ENCODE data around the gene SRGAP1.
"Not testable (repeated sequence)": the region's sequence is repeated elsewhere in the genome, so short reads cannot be mapped to it uniquely, and the experiment has no call there.

Gene SRGAP1

GRCh38 chr12:64109706-64110105, 265.2 kb downstream of the SRGAP1 start:
- DNase-seq = no peak
- in situ Hi-C loops (cut with MboI; ENCODE audit: low pct_unique_long_range_greater_than_20kb, low sequenced_read_pairs) = no loop called here

GRCh38 chr12:64110864-64111263, 266.4 kb downstream of the SRGAP1 start:
- no peak for DNase-seq
- in situ Hi-C loops (cut with MboI; ENCODE audit: low pct_unique_long_range_greater_than_20kb, low sequenced_read_pairs) = no loop called here

GRCh38 chr12:64116969-64117368, 272.5 kb downstream of the SRGAP1 start:
- in situ Hi-C loops (cut with MboI; ENCODE audit: low pct_unique_long_range_greater_than_20kb, low sequenced_read_pairs) = no loop called here
- no peak for DNase-seq

- in situ Hi-C loops (cut with MboI; ENCODE audit: low pct_unique_long_range_greater_than_20kb, low sequenced_read_pairs) = no loop called here
- no peak for DNase-seq
Measured at GRCh38 chr12:64120568-64120967, 276.1 kb downstream of the SRGAP1 start.

- in situ Hi-C loops (cut with MboI; ENCODE audit: low pct_unique_long_range_greater_than_20kb, low sequenced_read_pairs); DNase-seq: not testable (repeated sequence)
Measured at GRCh38 chr12:64121086-64121485, 276.6 kb downstream of the SRGAP1 start.

- DNase-seq = no peak
- in situ Hi-C loops (cut with MboI; ENCODE audit: low pct_unique_long_range_greater_than_20kb, low sequenced_read_pairs) = no loop called here
Measured at GRCh38 chr12:64122154-64122553, 277.7 kb downstream of the SRGAP1 start.

- in situ Hi-C loops (cut with MboI; ENCODE audit: low pct_unique_long_range_greater_than_20kb, low sequenced_read_pairs) = no loop called here
- no peak for DNase-seq
Measured at GRCh38 chr12:64122995-64123394, 278.5 kb downstream of the SRGAP1 start.

GRCh38 chr12:64123448-64123847, 278.9 kb downstream of the SRGAP1 start:
- in situ Hi-C loops (cut with MboI; ENCODE audit: low pct_unique_long_range_greater_than_20kb, low sequenced_read_pairs) = no loop called here
- DNase-seq = no peak

- in situ Hi-C loops (cut with MboI; ENCODE audit: low pct_unique_long_range_greater_than_20kb, low sequenced_read_pairs) = no loop called here
Measured at GRCh38 chr12:64124511-64125197, 280.2 kb downstream of the SRGAP1 start.

GRCh38 chr12:64125913-64126312, 281.4 kb downstream of the SRGAP1 start:
- no peak for DNase-seq
- in situ Hi-C loops (cut with MboI; ENCODE audit: low pct_unique_long_range_greater_than_20kb, low sequenced_read_pairs) = no loop called here

More at GRCh38 chr12:64124511-64125197, 280.2 kb downstream of the SRGAP1 start:
- no peak for DNase-seq

- DNase-seq = no peak
- in situ Hi-C loops (cut with MboI; ENCODE audit: low pct_unique_long_range_greater_than_20kb, low sequenced_read_pairs) = no loop called here
Measured at GRCh38 chr12:64127811-64128210, 283.3 kb downstream of the SRGAP1 start.

- no peak for DNase-seq
- in situ Hi-C loops (cut with MboI; ENCODE audit: low pct_unique_long_range_greater_than_20kb, low sequenced_read_pairs) = no loop called here
Measured at GRCh38 chr12:64128366-64128765, 283.9 kb downstream of the SRGAP1 start.

GRCh38 chr12:64130476-64130875, 286.0 kb downstream of the SRGAP1 start:
- in situ Hi-C loops (cut with MboI; ENCODE audit: low pct_unique_long_range_greater_than_20kb, low sequenced_read_pairs); DNase-seq: not testable (repeated sequence)

GRCh38 chr12:64131456-64131855, 287.0 kb downstream of the SRGAP1 start:
- DNase-seq; in situ Hi-C loops (cut with MboI; ENCODE audit: low pct_unique_long_range_greater_than_20kb, low sequenced_read_pairs): not testable (repeated sequence)

GRCh38 chr12:64132672-64133071, 288.2 kb downstream of the SRGAP1 start:
- DNase-seq; in situ Hi-C loops (cut with MboI; ENCODE audit: low pct_unique_long_range_greater_than_20kb, low sequenced_read_pairs): not testable (repeated sequence)

- DNase-seq = no peak
- in situ Hi-C loops (cut with MboI; ENCODE audit: low pct_unique_long_range_greater_than_20kb, low sequenced_read_pairs) = no loop called here
Measured at GRCh38 chr12:64137117-64137516, 292.6 kb downstream of the SRGAP1 start.

- DNase-seq = no peak
- in situ Hi-C loops (cut with MboI; ENCODE audit: low pct_unique_long_range_greater_than_20kb, low sequenced_read_pairs) = no loop called here
Measured at GRCh38 chr12:64139021-64139420, 294.5 kb downstream of the SRGAP1 start.

GRCh38 chr12:64142382-64142781, 297.9 kb downstream of the SRGAP1 start:
- no peak for DNase-seq
- in situ Hi-C loops (cut with MboI; ENCODE audit: low pct_unique_long_range_greater_than_20kb, low sequenced_read_pairs) = no loop called here

- in situ Hi-C loops (cut with MboI; ENCODE audit: low pct_unique_long_range_greater_than_20kb, low sequenced_read_pairs) = no loop called here
- no peak for DNase-seq
Measured at GRCh38 chr12:64142784-64143183, 298.3 kb downstream of the SRGAP1 start.

GRCh38 chr12:64145226-64145625, 300.7 kb downstream of the SRGAP1 start:
- in situ Hi-C loops (cut with MboI; ENCODE audit: low pct_unique_long_range_greater_than_20kb, low sequenced_read_pairs) = no loop called here
- no peak for DNase-seq

GRCh38 chr12:64147011-64147631, 302.6 kb downstream of the SRGAP1 start:
- DNase-seq = no peak
- in situ Hi-C loops (cut with MboI; ENCODE audit: low pct_unique_long_range_greater_than_20kb, low sequenced_read_pairs) = no loop called here
